Panc1 (cell line): ENCODE data around the gene INCA1.

Experiments used
- POLR2AphosphoS5 ChIP-seq: IDR thresholded peaks from 2 replicates; pipeline ENCODE4 v1.6.1; 2012; ENCODE audit warnings: mild to moderate bottlenecking, low read depth, low read length, moderate library complexity
- TCF7L2 ChIP-seq: IDR thresholded peaks from 2 replicates; pipeline ENCODE4 v1.6.1; 2011; ENCODE audit warnings: mild to moderate bottlenecking, low read depth, low read length, inconsistent platforms
- TF ChIP-seq, protein P1 (sequence below): fragments of 450-650 bp; IDR thresholded peaks from 2 replicates; pipeline ENCODE4 v1.5.1; 2017; ENCODE audit warnings: mild to moderate bottlenecking

DNA sequence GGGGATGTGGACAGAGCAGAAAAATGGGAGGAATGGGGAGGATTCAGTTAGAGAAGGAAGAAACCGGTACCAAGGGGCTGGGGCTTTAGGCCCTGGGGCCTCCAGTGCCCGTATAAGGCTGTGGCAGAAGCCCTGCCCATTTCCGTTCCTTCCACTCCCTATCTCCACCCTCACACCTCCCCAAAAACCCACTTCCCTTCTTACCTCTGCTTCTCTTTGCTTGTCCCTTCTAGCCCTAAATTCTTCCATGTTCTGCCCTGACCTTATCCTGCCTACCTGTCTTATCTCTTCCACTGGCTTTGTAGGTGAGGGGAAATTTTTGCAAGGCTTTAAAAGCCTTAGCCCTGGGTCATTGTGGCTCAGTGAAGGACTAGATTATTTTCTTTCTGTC, 53.2 kb downstream of the INCA1 start:
- TF ChIP-seq, protein P1, sequence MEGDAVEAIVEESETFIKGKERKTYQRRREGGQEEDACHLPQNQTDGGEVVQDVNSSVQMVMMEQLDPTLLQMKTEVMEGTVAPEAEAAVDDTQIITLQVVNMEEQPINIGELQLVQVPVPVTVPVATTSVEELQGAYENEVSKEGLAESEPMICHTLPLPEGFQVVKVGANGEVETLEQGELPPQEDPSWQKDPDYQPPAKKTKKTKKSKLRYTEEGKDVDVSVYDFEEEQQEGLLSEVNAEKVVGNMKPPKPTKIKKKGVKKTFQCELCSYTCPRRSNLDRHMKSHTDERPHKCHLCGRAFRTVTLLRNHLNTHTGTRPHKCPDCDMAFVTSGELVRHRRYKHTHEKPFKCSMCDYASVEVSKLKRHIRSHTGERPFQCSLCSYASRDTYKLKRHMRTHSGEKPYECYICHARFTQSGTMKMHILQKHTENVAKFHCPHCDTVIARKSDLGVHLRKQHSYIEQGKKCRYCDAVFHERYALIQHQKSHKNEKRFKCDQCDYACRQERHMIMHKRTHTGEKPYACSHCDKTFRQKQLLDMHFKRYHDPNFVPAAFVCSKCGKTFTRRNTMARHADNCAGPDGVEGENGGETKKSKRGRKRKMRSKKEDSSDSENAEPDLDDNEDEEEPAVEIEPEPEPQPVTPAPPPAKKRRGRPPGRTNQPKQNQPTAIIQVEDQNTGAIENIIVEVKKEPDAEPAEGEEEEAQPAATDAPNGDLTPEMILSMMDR: no peak
- TF ChIP-seq POLR2AphosphoS5: no peak; the same call in 1 of the 2 replicates
- TF ChIP-seq TCF7L2: no peak
